ENCODE measurements around the gene RBFOX2. TPM values are rescaled to one million over a fixed set of nuclear protein-coding genes. Genes with fewer than 3 reads are reported as not detected.

Gene RBFOX2
- total and polyA plus RNA-seq, 2 of the 13 experiments (the other 11 are each of a cell fraction or from before 2014, with no cell fraction given), result 37.3 to 40.4 TPM

GRCh38 chr22:35940166-35940565 is 88.5 kb downstream of the RBFOX2 start:
- peaks cover 0 to 2% of the 10 kb centered on the region in 2 experiments; a peak in 3 of 5 replicates for H3K36me3 ChIP-seq (replicated peaks in 1 of 2; ENCODE audit: control insufficient read depth in 1 of 2, insufficient read depth in 2 of 2, low read length in 2 of 2)
- H3K79me2 ChIP-seq (ENCODE audit: insufficient read depth, low read length), result no peaks in the 10 kb centered on the region
- no peak overlapping the region for H3K4me2 ChIP-seq (ENCODE audit: low read depth, low read length)
- H3K27me3 ChIP-seq (ENCODE audit: control insufficient read depth in 1 of 2, insufficient read depth in 2 of 2, low read length in 2 of 2), result no peaks in the 10 kb centered on the region
- H4K20me1 ChIP-seq (ENCODE audit: insufficient read depth, low read length), result peaks cover 3% of the 10 kb centered on the region; the same call in 1 of the 2 replicates
- ChIA-PET POLR2A (no interaction called here), CTCF (ENCODE audit: low intra/inter-chr PET ratio, low total read pairs) (no interaction called here)
- no peak for FAIRE-seq
- no peak for DNase-seq (ENCODE audit: low spot score)
- ATAC-seq, result no peak
- no peak for TF ChIP-seq MAFK (conservative IDR thresholded peaks at IDR 0.05 in 1 of 2, IDR thresholded peaks at IDR 0.05 in 1 of 2; ENCODE audit: low read length in 2 of 2)
- in situ Hi-C loops (cut with HindIII; ENCODE audit: extremely low pct_ligation_motif_present, low pct_unique_long_range_greater_than_20kb), result no loop called here
- no peaks in the 10 kb centered on the region for H3K4me1 ChIP-seq (ENCODE audit: insufficient read depth, low read length)
- H2AFZ ChIP-seq (ENCODE audit: low read length), result no peak overlapping the region
- no peak overlapping the region for H3K27ac ChIP-seq (ENCODE audit: extremely low read length, insufficient read depth, low read length)
- H3K9ac ChIP-seq (ENCODE audit: insufficient read depth, low read depth, low read length), result no peak overlapping the region
- no TSS peak for BruUV-seq (replicated peaks)
- no peak overlapping the region for H3K4me3 ChIP-seq (replicated peaks in 1 of 3; ENCODE audit: insufficient read depth in 1 of 3, low read depth in 2 of 3, low read length in 3 of 3)
- intact Hi-C loops (cut with micrococcal nuclease; ENCODE audit: unreplicated experiment), result no loop called here
- 100% methylated on average over 1 of the region's 1 CpG for WGBS (ENCODE audit: low lambda C conversion rate)
- no peaks in the 10 kb centered on the region for H3K9me3 ChIP-seq (ENCODE audit: low read length)

GRCh38 chr22:35938226-35938625 is 90.4 kb downstream of the RBFOX2 start:
- Histone ChIP-seq H3K9me3 (ENCODE audit: low read length) (no peaks in the 10 kb centered on the region), H3K27ac (ENCODE audit: extremely low read length, insufficient read depth, low read length) (no peak overlapping the region), H4K20me1 (ENCODE audit: insufficient read depth, low read length) (peaks cover 3% of the 10 kb centered on the region; the same call in 1 of the 2 replicates), H3K4me3 (replicated peaks in 1 of 3; ENCODE audit: insufficient read depth in 1 of 3, low read depth in 2 of 3, low read length in 3 of 3) (no peak overlapping the region), H3K4me2 (ENCODE audit: low read depth, low read length) (no peak overlapping the region), H3K27me3 (ENCODE audit: control insufficient read depth in 1 of 2, insufficient read depth in 2 of 2, low read length in 2 of 2) (no peaks in the 10 kb centered on the region), H3K79me2 (ENCODE audit: insufficient read depth, low read length) (no peaks in the 10 kb centered on the region), H3K9ac (ENCODE audit: insufficient read depth, low read depth, low read length) (no peak overlapping the region), H3K36me3 (replicated peaks in 1 of 2; ENCODE audit: control insufficient read depth in 1 of 2, insufficient read depth in 2 of 2, low read length in 2 of 2) (peaks cover 0 to 2% of the 10 kb centered on the region in 2 experiments; a peak in 3 of 5 replicates), H2AFZ (ENCODE audit: low read length) (no peak overlapping the region), H3K4me1 (ENCODE audit: insufficient read depth, low read length) (no peaks in the 10 kb centered on the region)
- no peak for DNase-seq (ENCODE audit: low spot score)
- ChIA-PET CTCF (ENCODE audit: low intra/inter-chr PET ratio, low total read pairs) (no interaction called here), POLR2A (no interaction called here)
- ATAC-seq, result no peak
- 100% methylated on average over 1 of the region's 1 CpG for WGBS (ENCODE audit: low lambda C conversion rate)
- TF ChIP-seq, protein P1, sequence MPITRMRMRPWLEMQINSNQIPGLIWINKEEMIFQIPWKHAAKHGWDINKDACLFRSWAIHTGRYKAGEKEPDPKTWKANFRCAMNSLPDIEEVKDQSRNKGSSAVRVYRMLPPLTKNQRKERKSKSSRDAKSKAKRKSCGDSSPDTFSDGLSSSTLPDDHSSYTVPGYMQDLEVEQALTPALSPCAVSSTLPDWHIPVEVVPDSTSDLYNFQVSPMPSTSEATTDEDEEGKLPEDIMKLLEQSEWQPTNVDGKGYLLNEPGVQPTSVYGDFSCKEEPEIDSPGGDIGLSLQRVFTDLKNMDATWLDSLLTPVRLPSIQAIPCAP (CRISPR knock-in tag; IDR thresholded peaks at IDR 0.05; ENCODE audit: low read depth), result no peak
- TF ChIP-seq MYNN (CRISPR knock-in tag; IDR thresholded peaks at IDR 0.05; ENCODE audit: low read depth) (no peak), ZNF224 (CRISPR knock-in tag; IDR thresholded peaks at IDR 0.05) (no peak), ZNF503 (CRISPR knock-in tag; IDR thresholded peaks at IDR 0.05) (no peak), TBL1XR1 (IDR thresholded peaks at IDR 0.05; ENCODE audit: borderline replicate concordance, low read length, partially characterized antibody) (no peak), NCOA2 (CRISPR knock-in tag; IDR thresholded peaks at IDR 0.05) (no peak)
- TF ChIP-seq, protein P2, sequence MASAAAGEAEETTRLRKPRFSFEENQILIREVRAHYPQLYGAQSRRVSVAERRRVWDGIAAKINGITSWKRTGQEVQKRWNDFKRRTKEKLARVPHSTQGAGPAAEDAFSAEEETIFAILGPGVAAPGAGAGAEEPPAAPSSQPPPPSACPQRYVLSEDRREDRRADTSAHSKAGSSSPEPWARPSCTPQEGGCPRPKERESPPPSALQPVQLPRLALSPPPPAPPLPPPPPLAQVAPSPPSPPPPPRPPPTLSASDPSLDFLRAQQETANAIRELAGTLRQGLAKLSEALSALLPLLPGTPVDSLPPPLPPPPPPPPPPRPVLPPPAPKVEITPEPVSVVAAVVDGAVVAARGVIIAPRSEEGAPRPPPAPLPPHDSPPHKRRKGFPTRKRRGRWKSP (CRISPR knock-in tag; IDR thresholded peaks at IDR 0.05), result no peak
- TF ChIP-seq, protein P3, sequence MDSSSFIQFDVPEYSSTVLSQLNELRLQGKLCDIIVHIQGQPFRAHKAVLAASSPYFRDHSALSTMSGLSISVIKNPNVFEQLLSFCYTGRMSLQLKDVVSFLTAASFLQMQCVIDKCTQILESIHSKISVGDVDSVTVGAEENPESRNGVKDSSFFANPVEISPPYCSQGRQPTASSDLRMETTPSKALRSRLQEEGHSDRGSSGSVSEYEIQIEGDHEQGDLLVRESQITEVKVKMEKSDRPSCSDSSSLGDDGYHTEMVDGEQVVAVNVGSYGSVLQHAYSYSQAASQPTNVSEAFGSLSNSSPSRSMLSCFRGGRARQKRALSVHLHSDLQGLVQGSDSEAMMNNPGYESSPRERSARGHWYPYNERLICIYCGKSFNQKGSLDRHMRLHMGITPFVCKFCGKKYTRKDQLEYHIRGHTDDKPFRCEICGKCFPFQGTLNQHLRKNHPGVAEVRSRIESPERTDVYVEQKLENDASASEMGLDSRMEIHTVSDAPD (CRISPR knock-in tag; IDR thresholded peaks at IDR 0.05), result no peak
- BruUV-seq (replicated peaks), result no TSS peak
- FAIRE-seq, result no peak
- in situ Hi-C loops (cut with HindIII; ENCODE audit: extremely low pct_ligation_motif_present, low pct_unique_long_range_greater_than_20kb), result no loop called here
- intact Hi-C loops (cut with micrococcal nuclease; ENCODE audit: unreplicated experiment), result no loop called here
